Fibroblast of mammary gland (primary cell): ENCODE data around the gene IQUB.

Experiments used
- DNase-seq: peaks from one replicate; pipeline ENCODE4 v3.0.0-alpha.2; 2010; ENCODE audit warnings: low read depth
- H3K4me3 ChIP-seq: 2 replicates; pipeline ENCODE4 v1.5.1; 2011; ENCODE audit warnings: low read depth, mild to moderate bottlenecking, low read length, moderate library complexity; ENCODE audit not compliant: control insufficient read depth
- TF ChIP-seq, protein P1 (sequence below): conservative IDR thresholded peaks from 2 replicates; pipeline ENCODE4 v1.5.1; 2011; ENCODE audit warnings: low read depth, low read length, inconsistent platforms; ENCODE audit not compliant: control insufficient read depth, insufficient read depth

IQUB gene

DNA sequence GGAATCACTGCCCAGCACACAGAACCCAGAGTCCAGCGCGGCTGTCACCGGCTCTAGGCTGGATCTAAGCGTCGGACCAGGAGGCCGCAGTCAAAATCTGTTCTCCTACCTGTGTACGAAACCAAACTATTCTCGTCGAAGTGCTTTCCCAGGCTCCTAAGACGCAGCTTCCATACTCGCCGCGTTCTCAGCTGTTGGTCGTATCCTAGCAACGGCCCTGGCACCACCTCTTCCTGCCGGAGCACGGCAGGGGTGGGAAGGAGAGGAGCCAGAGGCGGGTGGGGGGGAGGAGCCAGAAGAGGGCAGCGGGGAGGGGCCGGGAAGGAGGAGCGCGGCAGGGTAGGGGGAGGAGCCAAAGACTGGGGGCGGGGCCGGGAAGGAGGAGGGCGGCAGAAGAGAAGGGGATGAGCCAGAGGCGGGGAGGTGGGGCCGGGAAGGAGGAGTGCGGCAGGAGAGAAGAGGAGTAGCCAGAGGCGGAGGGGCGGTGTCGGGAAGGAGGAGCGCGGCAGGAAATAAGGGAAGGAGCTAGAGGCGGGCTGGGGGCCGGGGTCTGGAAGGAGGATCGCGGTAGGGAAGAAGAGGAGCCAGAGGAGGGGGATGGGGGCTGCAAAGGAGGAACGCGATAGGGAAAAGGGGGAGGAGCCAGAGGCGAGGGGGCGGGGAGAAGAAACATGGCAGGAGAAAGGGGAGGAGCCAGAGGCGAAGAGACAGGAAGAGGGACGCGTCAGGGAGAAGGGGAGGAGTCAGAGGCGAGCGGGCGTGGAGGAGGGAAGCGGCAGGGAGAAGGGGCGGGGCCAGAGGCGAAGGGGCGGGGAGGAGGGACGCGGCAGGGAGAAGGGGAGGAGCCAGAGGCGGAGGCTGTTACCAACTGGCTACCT lies at the start of gene IQUB:
IQUB (minus strand) TSS at position 213 of the 878 bp plus-strand sequence. CDS start 22,255 bp downstream, outside the sequence.
- peak within 1 kb of the TSS; percentile 69 for H3K4me3 ChIP-seq
- DNase-seq = peak; percentile 95
- TF ChIP-seq, protein P1, sequence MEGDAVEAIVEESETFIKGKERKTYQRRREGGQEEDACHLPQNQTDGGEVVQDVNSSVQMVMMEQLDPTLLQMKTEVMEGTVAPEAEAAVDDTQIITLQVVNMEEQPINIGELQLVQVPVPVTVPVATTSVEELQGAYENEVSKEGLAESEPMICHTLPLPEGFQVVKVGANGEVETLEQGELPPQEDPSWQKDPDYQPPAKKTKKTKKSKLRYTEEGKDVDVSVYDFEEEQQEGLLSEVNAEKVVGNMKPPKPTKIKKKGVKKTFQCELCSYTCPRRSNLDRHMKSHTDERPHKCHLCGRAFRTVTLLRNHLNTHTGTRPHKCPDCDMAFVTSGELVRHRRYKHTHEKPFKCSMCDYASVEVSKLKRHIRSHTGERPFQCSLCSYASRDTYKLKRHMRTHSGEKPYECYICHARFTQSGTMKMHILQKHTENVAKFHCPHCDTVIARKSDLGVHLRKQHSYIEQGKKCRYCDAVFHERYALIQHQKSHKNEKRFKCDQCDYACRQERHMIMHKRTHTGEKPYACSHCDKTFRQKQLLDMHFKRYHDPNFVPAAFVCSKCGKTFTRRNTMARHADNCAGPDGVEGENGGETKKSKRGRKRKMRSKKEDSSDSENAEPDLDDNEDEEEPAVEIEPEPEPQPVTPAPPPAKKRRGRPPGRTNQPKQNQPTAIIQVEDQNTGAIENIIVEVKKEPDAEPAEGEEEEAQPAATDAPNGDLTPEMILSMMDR = no peak

DNA sequence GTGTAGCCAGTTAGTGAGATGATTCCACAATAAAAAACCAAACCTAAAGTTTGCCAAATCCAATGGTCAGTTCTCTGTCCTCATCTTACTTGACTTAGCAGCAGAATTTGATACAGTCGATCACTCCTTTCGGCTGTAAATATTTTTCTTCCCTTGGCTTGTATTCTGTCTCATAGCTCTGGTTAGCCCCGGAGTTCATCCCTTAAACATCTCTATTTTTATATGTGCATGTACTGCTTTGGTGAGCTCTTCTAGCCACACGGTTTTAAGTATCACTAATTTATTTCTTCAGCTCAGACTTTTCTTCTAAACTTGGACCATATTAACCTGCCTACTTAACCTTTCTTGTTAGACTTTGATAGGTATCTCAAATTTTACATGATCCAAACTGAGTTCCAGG lies 49.4 kb upstream of the IQUB start:
- DNase-seq = no peak
- no peak overlapping the region for H3K4me3 ChIP-seq
- TF ChIP-seq, protein P1 = no peak

DNA sequence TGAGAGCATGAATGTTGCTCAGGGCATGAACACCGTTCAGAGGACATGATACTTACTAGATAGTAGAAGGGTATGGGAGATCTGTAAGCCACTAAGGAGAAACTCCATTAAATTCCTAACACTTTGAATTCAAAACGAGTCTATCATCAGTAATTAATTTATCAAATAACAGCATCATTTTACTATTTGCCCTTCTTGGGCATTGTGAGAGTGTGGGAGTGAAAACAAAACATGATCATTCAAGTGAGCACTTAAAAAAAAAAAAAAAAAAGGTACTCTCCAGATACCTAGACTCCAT lies 46.7 kb upstream of the IQUB start:
- DNase-seq = no peak
- no peak overlapping the region for H3K4me3 ChIP-seq
- TF ChIP-seq, protein P1 = no peak

DNA sequence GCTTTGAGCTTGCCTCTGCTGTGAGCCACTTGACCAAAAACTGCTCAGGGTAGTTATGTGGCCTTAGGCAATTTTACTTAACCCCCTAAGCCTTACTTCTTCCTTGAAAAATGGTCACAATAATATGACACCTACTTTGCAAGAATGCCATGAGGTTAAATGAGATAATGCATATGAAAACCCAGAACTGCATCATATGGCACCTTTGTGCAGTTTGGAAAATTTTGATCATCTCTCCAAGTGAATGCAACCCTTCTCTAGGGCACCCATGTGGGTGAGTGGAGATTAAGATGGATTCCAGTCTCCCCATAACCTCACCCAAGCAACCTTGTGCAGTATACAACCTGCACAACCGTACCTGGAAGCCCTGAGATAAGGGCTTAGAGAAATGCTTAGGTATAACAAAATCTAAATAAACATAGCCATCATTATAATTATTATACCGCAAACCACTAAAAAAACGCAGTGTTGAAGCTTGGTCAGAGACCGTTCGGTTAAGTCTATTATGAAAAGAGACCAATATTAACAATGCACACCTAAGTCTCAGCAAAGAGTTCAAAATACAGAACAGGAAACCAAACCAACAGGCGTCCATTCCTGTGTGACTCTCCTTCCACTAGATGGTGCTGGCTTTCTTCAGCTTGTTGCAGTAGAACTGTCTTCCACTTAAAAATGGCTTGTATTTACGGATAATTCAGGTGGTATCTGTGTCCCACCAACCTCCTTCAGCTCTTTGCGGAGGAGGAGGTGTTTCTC lies 46.2 kb upstream of the IQUB start:
- no peak overlapping the region for H3K4me3 ChIP-seq
- TF ChIP-seq, protein P1 = peak; percentile 96
- peak; percentile 64 for DNase-seq

DNA sequence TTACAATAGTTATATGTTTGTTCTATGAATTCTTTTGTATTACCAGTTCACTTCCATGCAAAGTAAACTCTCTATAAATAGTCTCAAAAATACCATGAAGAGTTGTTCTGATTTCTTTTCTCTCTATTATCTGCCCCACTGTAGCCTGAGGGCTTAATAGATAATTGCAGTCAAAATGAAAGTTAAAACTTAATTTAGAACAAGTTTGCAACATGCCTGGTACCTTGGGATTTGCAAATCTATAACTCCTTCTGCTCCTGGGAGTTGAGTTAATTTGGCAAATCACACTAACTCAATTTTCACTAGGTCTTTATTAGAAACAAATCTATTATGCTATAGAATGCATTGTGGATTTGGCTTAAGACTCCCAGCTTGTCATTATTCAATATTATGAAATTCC lies 45.0 kb upstream of the IQUB start:
- TF ChIP-seq, protein P1 = no peak
- no peak for DNase-seq
- no peak overlapping the region for H3K4me3 ChIP-seq

DNA sequence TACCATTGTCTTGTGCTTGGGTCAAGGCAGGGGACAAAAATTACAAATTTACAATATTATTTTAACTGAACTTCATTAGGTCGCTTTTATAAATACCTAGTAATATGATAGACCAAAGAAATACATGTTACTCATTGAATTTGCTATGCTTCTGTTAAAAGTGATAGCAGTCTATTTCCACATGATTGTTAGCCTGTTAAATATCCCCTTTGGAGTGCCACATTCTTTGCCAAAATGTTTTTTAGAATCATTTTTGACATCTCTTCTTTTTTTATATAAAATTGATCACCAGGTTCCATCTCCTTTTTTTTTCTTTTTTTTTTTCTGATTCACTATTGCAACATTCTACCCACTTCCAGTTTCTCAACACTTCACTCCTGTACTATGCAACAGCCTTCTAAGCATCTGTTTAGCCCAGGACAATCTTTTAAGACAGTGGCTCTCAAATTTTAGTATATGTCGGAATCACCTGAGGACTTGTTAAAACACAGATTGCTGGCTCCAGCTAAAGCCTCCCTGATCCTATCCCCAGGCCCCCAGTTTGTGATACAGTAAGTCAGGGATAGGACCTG lies 39.6 kb upstream of the IQUB start:
- TF ChIP-seq, protein P1 = no peak
- DNase-seq = peak; percentile 20
- no peak overlapping the region for H3K4me3 ChIP-seq
